ENCODE data around the gene CBL. TPM values are rescaled to one million over a fixed set of nuclear protein-coding genes. Genes with fewer than 3 reads are reported as not detected.

CBL gene
- total and polyA plus RNA-seq, 8 donors, result 2.0 to 9.8 (median 3.8) TPM

DNA sequence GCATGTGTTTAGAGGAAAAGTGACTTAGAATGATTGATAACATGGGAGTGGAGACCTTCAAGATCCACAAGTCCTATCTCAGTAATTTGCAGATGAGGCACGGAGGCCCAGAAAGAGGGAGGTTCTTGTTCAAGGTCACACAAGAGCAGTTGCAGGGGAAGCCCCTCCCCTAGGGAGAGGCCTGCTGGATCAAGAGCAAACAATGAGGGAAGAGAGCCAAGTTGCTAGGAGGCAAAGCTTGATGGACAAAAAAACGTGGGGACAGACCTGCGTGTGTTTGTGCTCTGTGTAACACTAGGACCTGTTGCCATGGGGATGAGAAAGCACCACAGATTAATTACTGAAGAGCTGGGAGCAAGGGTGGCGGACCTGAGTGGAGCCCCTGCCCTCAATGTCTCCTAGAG, 146.7 kb downstream of the CBL start:
- DNase-seq (peak; percentile 45 to 88 (median 76)), ATAC-seq (peak; percentile 84 to 94 (median 90)), FAIRE-seq (no peak)
- peaks cover 0 to 11% (median 5%) of the 10 kb centered on the region in 3 donors for H3K4me1 ChIP-seq
- H3K9me3 ChIP-seq, result no peaks in the 10 kb centered on the region
- H3K27ac ChIP-seq, result peak overlapping the region; percentile 6 to 67 (median 52)
- no peak overlapping the region for H3K4me3 ChIP-seq
- H3K27me3 ChIP-seq, result no peaks in the 10 kb centered on the region
- intact Hi-C loops (cut with DNase I), result no loop called here
- H3K36me3 ChIP-seq, result peaks cover 0 to 20% (median 9%) of the 10 kb centered on the region in 3 donors
- 7 to 14% methylated on average over 4 of the region's 4 CpGs for WGBS, 2 donors
- TF ChIP-seq CTCF (IDR thresholded peaks at IDR 0.05), result no peak

GRCh38 chr11:119355091-119355843, 149.1 kb downstream of the CBL start:
- no peak overlapping the region for H3K27ac ChIP-seq
- H3K4me1 ChIP-seq, result peaks cover 0 to 11% (median 6%) of the 10 kb centered on the region in 3 donors
- H3K4me3 ChIP-seq, result no peak overlapping the region
- 75 to 77% methylated on average over 9 of the region's 9 CpGs for WGBS, 2 donors
- no peaks in the 10 kb centered on the region for H3K9me3 ChIP-seq
- TF ChIP-seq CTCF (IDR thresholded peaks at IDR 0.05), result no peak
- peaks cover 0 to 39% (median 19%) of the 10 kb centered on the region in 3 donors for H3K36me3 ChIP-seq
- DNase-seq, result peak in 1 of 6 donors; percentile 2
- no peak for FAIRE-seq
- no peak for ATAC-seq
- intact Hi-C loops (cut with DNase I), result no loop called here
- no peaks in the 10 kb centered on the region for H3K27me3 ChIP-seq

- FAIRE-seq (no peak), ATAC-seq (peak in 2 of 4 donors; percentile 37 to 66), DNase-seq (peak in 3 of 6 donors; percentile 30 to 73 (median 40))
- Histone ChIP-seq H3K4me1 (peaks cover 6 to 18% (median 16%) of the 10 kb centered on the region in 3 donors), H3K27ac (no peak overlapping the region), H3K9me3 (no peaks in the 10 kb centered on the region), H3K36me3 (peaks cover 0 to 39% (median 19%) of the 10 kb centered on the region in 3 donors), H3K27me3 (no peaks in the 10 kb centered on the region), H3K4me3 (peak overlapping the region in 1 of 4 donors; percentile 30)
- WGBS, 2 donors, result 74 to 75% methylated on average over 54 of the region's 54 CpGs
- intact Hi-C loops (cut with DNase I), result no loop called here
- TF ChIP-seq CTCF (IDR thresholded peaks at IDR 0.05), result peak in 2 of 4 donors; percentile 38 to 43
These were observed 150.4 kb downstream of the CBL start for GRCh38 chr11:119356349-119357031.

- Histone ChIP-seq H3K4me3 (no peak overlapping the region), H3K27me3 (no peaks in the 10 kb centered on the region), H3K27ac (no peak overlapping the region), H3K36me3 (peaks cover 0 to 39% (median 19%) of the 10 kb centered on the region in 3 donors), H3K4me1 (peaks cover 12 to 23% (median 21%) of the 10 kb centered on the region in 3 donors), H3K9me3 (no peaks in the 10 kb centered on the region)
- TF ChIP-seq CTCF (IDR thresholded peaks at IDR 0.05), result no peak
- 75 to 80% methylated on average over 13 of the region's 13 CpGs for WGBS, 2 donors
- ATAC-seq (no peak), DNase-seq (no peak), FAIRE-seq (no peak)
- intact Hi-C loops (cut with DNase I), result no loop called here
These were observed 150.9 kb downstream of the CBL start for GRCh38 chr11:119357074-119357473.

Small RNA genes lying within 50 kb of the gene (microRNA-seq; reads per million reads assigned to microRNA genes)
- gene MIR6756, result 0 reads per million in 2 donors

Other genes with a start within 250 kb of the CBL start
- gene FOXR1, start 234.6 kb upstream of the CBL start, total RNA-seq, result not detected
- not detected for gene FOXR1, start 234.6 kb upstream of the CBL start, polyA plus RNA-seq
- 10 to 100 TPM in 4 of 6 donors, 1 to 10 TPM in 2; 9.1 to 21.3 (median 14.0) TPM for gene CENATAC, start 208.2 kb upstream of the CBL start, total RNA-seq
- gene CENATAC, start 208.2 kb upstream of the CBL start, polyA plus RNA-seq, result 10 to 100 TPM; 61.1 to 86.2 TPM
- gene RPS25, start 188.0 kb upstream of the CBL start, total RNA-seq, result 100 to 1,000 TPM; 536 to 863 (median 675) TPM
- 1,000 to 10,000 TPM; 1,298 to 1,472 TPM for gene RPS25, start 188.0 kb upstream of the CBL start, polyA plus RNA-seq
- gene TRAPPC4, start 187.6 kb upstream of the CBL start, total RNA-seq, result 10 to 100 TPM; 13.7 to 36.5 (median 27.2) TPM
- gene TRAPPC4, start 187.6 kb upstream of the CBL start, polyA plus RNA-seq, result 10 to 100 TPM; 21.6 to 55.7 TPM
- gene SLC37A4, start 175.5 kb upstream of the CBL start, total RNA-seq, result 10 to 100 TPM; 27.1 to 41.6 (median 32.6) TPM
- 100 to 1,000 TPM in 1 of 2 donors, 10 to 100 TPM in 1; 67.0 to 163 TPM for gene SLC37A4, start 175.5 kb upstream of the CBL start, polyA plus RNA-seq
- gene HYOU1, start 149.1 kb upstream of the CBL start, total RNA-seq, result 100 to 1,000 TPM; 105 to 210 (median 169) TPM
- 10 to 100 TPM; 79.2 to 79.8 TPM for gene HYOU1, start 149.1 kb upstream of the CBL start, polyA plus RNA-seq
- 10 to 100 TPM; 14.2 to 21.2 (median 16.0) TPM for gene VPS11, start 138.5 kb upstream of the CBL start, total RNA-seq
- 10 to 100 TPM; 34.2 to 47.4 TPM for gene VPS11, start 138.5 kb upstream of the CBL start, polyA plus RNA-seq
- 10 to 100 TPM in 1 of 6 donors, 1 to 10 TPM in 5; 4.8 to 15.1 (median 8.6) TPM for gene HMBS, start 121.5 kb upstream of the CBL start, total RNA-seq
- 10 to 100 TPM; 18.9 TPM for gene HMBS, start 121.5 kb upstream of the CBL start, polyA plus RNA-seq
- gene DPAGT1, start 104.5 kb upstream of the CBL start, total RNA-seq, result 10 to 100 TPM; 21.3 to 46.2 (median 26.1) TPM
- gene DPAGT1, start 104.5 kb upstream of the CBL start, polyA plus RNA-seq, result 10 to 100 TPM; 30.6 to 31.9 TPM
- 1 to 10 TPM; 4.9 to 9.1 (median 6.7) TPM for gene C2CD2L, start 99.0 kb upstream of the CBL start, total RNA-seq
- gene C2CD2L, start 99.0 kb upstream of the CBL start, polyA plus RNA-seq, result 10 to 100 TPM; 11.9 to 12.3 TPM
- 10 to 100 TPM in 3 of 6 donors, 1 to 10 TPM in 3; 8.6 to 19.3 (median 11.3) TPM for gene HINFP, start 84.8 kb upstream of the CBL start, total RNA-seq
- gene HINFP, start 84.8 kb upstream of the CBL start, polyA plus RNA-seq, result 10 to 100 TPM; 16.7 to 21.3 TPM
- not detected for gene ABCG4, start 57.3 kb upstream of the CBL start, total RNA-seq
- under 1 TPM; 0.11 to 0.21 TPM for gene ABCG4, start 57.3 kb upstream of the CBL start, polyA plus RNA-seq
- 10 to 100 TPM in 1 of 6 donors, 1 to 10 TPM in 5; 6.9 to 12.6 (median 7.5) TPM for gene NLRX1, start 37.6 kb upstream of the CBL start, total RNA-seq
- 1 to 10 TPM; 6.5 to 7.9 TPM for gene NLRX1, start 37.6 kb upstream of the CBL start, polyA plus RNA-seq
- 1 to 10 TPM in 2 of 6 donors, under 1 TPM in 3, not detected in 1; 0.38 to 1.6 (median 0.84) TPM for gene NHERF4, start 20.9 kb upstream of the CBL start, total RNA-seq
- gene NHERF4, start 20.9 kb upstream of the CBL start, polyA plus RNA-seq, result 1 to 10 TPM; 2.5 to 4.7 TPM
- gene MCAM, start 110.8 kb downstream of the CBL start, total RNA-seq, result 10 to 100 TPM; 11.2 to 46.7 (median 19.6) TPM
- 10 to 100 TPM; 20.3 to 24.0 TPM for gene MCAM, start 110.8 kb downstream of the CBL start, polyA plus RNA-seq
- 10 to 100 TPM in 2 of 6 donors, 1 to 10 TPM in 4; 5.6 to 11.5 (median 8.5) TPM for gene RNF26, start 128.2 kb downstream of the CBL start, total RNA-seq
- gene RNF26, start 128.2 kb downstream of the CBL start, polyA plus RNA-seq, result 1 to 10 TPM; 4.9 to 8.8 TPM
- 10 to 100 TPM in 3 of 6 donors, 1 to 10 TPM in 3; 6.7 to 22.9 (median 10.4) TPM for gene C1QTNF5, start 134.5 kb downstream of the CBL start, total RNA-seq
- 10 to 100 TPM; 22.2 to 27.9 TPM for gene C1QTNF5, start 134.5 kb downstream of the CBL start, polyA plus RNA-seq
- not detected for gene MFRP, start 140.4 kb downstream of the CBL start, total RNA-seq
- not detected for gene MFRP, start 140.4 kb downstream of the CBL start, polyA plus RNA-seq
- 1 to 10 TPM; 4.4 to 9.1 (median 6.6) TPM for gene USP2, start 175.4 kb downstream of the CBL start, total RNA-seq
- 10 to 100 TPM in 1 of 2 donors, 1 to 10 TPM in 1; 5.9 to 15.4 TPM for gene USP2, start 175.4 kb downstream of the CBL start, polyA plus RNA-seq
- gene THY1, start 216.8 kb downstream of the CBL start, total RNA-seq, result 10 to 100 TPM in 2 of 6 donors, 1 to 10 TPM in 4; 1.4 to 28.6 (median 3.4) TPM
- gene THY1, start 216.8 kb downstream of the CBL start, polyA plus RNA-seq, result 1 to 10 TPM; 4.2 to 4.8 TPM

All from pancreas (tissue), 10 donors.